Measurements from ENCODE around the gene UVRAG. TPM values are rescaled to one million over a fixed set of nuclear protein-coding genes. Genes with fewer than 3 reads are reported as not detected.

Gene UVRAG
- total and polyA plus RNA-seq, 2 of the 13 experiments (the other 11 are each of a cell fraction or from before 2014, with no cell fraction given) = 9.7 to 17.3 TPM

- TF ChIP-seq, protein P1, sequence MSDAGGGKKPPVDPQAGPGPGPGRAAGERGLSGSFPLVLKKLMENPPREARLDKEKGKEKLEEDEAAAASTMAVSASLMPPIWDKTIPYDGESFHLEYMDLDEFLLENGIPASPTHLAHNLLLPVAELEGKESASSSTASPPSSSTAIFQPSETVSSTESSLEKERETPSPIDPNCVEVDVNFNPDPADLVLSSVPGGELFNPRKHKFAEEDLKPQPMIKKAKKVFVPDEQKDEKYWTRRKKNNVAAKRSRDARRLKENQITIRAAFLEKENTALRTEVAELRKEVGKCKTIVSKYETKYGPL (CRISPR knock-in tag; IDR thresholded peaks at IDR 0.05) = no peak
- peak; percentile 79 for TF ChIP-seq YY1 (IDR thresholded peaks at IDR 0.05; ENCODE audit: insufficient read depth, insufficient replicate concordance, low read depth, low read length)
- peak; percentile 25; the same call in 1 of the 2 replicates for TF ChIP-seq NFKB2 (CRISPR knock-in tag; IDR thresholded peaks at IDR 0.05; ENCODE audit: borderline replicate concordance)
- TF ChIP-seq ZNF772 (CRISPR knock-in tag; IDR thresholded peaks at IDR 0.05) = 0 out of 2 replicates have a peak, but pooled peaks have one; percentile 55
- no peak for TF ChIP-seq U2AF2 (IDR thresholded peaks at IDR 0.05; ENCODE audit: low read depth, low read length)
- TF ChIP-seq PCBP1 (IDR thresholded peaks at IDR 0.05; ENCODE audit: borderline replicate concordance, low read depth, low read length) = no peak
- peak; percentile 41; the same call in 1 of the 2 replicates for TF ChIP-seq TBX2 (CRISPR knock-in tag; IDR thresholded peaks at IDR 0.05; ENCODE audit: borderline replicate concordance)
- peak; percentile 82 to 85; a peak in 3 of 4 replicates for TF ChIP-seq HMGXB4 (CRISPR knock-in tag; IDR thresholded peaks at IDR 0.05; ENCODE audit: borderline replicate concordance in 1 of 2, low read depth in 1 of 2)
- TF ChIP-seq BRF2 (CRISPR knock-in tag; IDR thresholded peaks at IDR 0.05) = no peak
- peak; percentile 62; the same call in 1 of the 2 replicates for TF ChIP-seq ZNF331 (CRISPR knock-in tag; IDR thresholded peaks at IDR 0.05)
- no peak; the same call in 1 of the 2 replicates for TF ChIP-seq PPARG (CRISPR knock-in tag; conservative IDR thresholded peaks at IDR 0.05)
- TF ChIP-seq GATAD2A (CRISPR knock-in tag; IDR thresholded peaks at IDR 0.05) = peak; percentile 51; the same call in 1 of the 2 replicates
- no peak for TF ChIP-seq ZNF816 (CRISPR knock-in tag; IDR thresholded peaks at IDR 0.05; ENCODE audit: borderline replicate concordance)
- peak; percentile 56 for TF ChIP-seq ZNF629 (CRISPR knock-in tag; conservative IDR thresholded peaks at IDR 0.05)
- TF ChIP-seq MIER2 (CRISPR knock-in tag; IDR thresholded peaks at IDR 0.05) = 0 out of 2 replicates have a peak, but pooled peaks have one; percentile 45
- no peak for TF ChIP-seq ZBTB21 (CRISPR knock-in tag; IDR thresholded peaks at IDR 0.05)
- TF ChIP-seq, protein P2, sequence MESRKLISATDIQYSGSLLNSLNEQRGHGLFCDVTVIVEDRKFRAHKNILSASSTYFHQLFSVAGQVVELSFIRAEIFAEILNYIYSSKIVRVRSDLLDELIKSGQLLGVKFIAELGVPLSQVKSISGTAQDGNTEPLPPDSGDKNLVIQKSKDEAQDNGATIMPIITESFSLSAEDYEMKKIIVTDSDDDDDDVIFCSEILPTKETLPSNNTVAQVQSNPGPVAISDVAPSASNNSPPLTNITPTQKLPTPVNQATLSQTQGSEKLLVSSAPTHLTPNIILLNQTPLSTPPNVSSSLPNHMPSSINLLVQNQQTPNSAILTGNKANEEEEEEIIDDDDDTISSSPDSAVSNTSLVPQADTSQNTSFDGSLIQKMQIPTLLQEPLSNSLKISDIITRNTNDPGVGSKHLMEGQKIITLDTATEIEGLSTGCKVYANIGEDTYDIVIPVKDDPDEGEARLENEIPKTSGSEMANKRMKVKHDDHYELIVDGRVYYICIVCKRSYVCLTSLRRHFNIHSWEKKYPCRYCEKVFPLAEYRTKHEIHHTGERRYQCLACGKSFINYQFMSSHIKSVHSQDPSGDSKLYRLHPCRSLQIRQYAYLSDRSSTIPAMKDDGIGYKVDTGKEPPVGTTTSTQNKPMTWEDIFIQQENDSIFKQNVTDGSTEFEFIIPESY (CRISPR knock-in tag; IDR thresholded peaks at IDR 0.05) = peak; percentile 83
- peak; percentile 79; the same call in 1 of the 2 replicates for TF ChIP-seq KLF11 (CRISPR knock-in tag; IDR thresholded peaks at IDR 0.05)
- TF ChIP-seq GFI1 (CRISPR knock-in tag; IDR thresholded peaks at IDR 0.05; ENCODE audit: borderline replicate concordance) = peak; percentile 72; the same call in 1 of the 2 replicates
- no peak for TF ChIP-seq ISL2 (CRISPR knock-in tag; IDR thresholded peaks at IDR 0.05)
- peak; percentile 80 for TF ChIP-seq KDM2A (CRISPR knock-in tag; IDR thresholded peaks at IDR 0.05; ENCODE audit: borderline replicate concordance, low read depth)
- 0 out of 2 replicates have a peak, but pooled peaks have one; percentile 39 for TF ChIP-seq CCDC6 (CRISPR knock-in tag; IDR thresholded peaks at IDR 0.05)
- TF ChIP-seq, protein P3, sequence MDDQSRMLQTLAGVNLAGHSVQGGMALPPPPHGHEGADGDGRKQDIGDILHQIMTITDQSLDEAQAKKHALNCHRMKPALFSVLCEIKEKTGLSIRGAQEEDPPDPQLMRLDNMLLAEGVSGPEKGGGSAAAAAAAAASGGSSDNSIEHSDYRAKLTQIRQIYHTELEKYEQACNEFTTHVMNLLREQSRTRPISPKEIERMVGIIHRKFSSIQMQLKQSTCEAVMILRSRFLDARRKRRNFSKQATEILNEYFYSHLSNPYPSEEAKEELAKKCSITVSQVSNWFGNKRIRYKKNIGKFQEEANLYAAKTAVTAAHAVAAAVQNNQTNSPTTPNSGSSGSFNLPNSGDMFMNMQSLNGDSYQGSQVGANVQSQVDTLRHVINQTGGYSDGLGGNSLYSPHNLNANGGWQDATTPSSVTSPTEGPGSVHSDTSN (CRISPR knock-in tag; IDR thresholded peaks at IDR 0.05; ENCODE audit: borderline replicate concordance) = no peak
Measured at GRCh38 chr11:76152086-76152681, 337.2 kb downstream of the UVRAG start (continued).

Measured in HepG2 (cell line).